Heart right ventricle (tissue), 16 donors: Measurements from ENCODE around the gene SETD1A. TPM values are rescaled to one million over a fixed set of nuclear protein-coding genes. Genes with fewer than 3 reads are reported as not detected.

Experiments
- ATAC-seq, 8 donors: fragments of 200-7000 bp; cut with Tn5 transposase; one replicate each; pipeline ENCODE4 v1.9.1; 2020; ENCODE audit warnings: mild to moderate bottlenecking in 8 of 8, moderate library complexity in 8 of 8, moderate number of reproducible peaks in 1 of 8
- DNase-seq, 2 donors: peaks; one replicate each; pipeline ENCODE4 v3.0.0-alpha.2; 2020
- H3K27ac ChIP-seq, 10 donors: fragments of 200-600 bp; sonication (generic) in 2 of 10; one replicate each; pipeline versions ENCODE4 v1.5.0 to v1.8.0; 2020 to 2022; ENCODE audit warnings: mild to moderate bottlenecking in 3 of 10
- H3K27me3 ChIP-seq, 7 donors: fragments of 200-600 bp; one replicate each; pipeline ENCODE4 v1.8.0; 2021 to 2022; ENCODE audit warnings: mild to moderate bottlenecking in 2 of 7
- H3K36me3 ChIP-seq, 9 donors: fragments of 200-600 bp; sonication (generic) in 1 of 9; one replicate each; pipeline versions ENCODE4 v1.5.0 to v1.8.0; 2020 to 2022; ENCODE audit warnings: mild to moderate bottlenecking in 2 of 9
- H3K4me1 ChIP-seq, 9 donors: fragments of 200-600 bp; sonication (generic) in 1 of 9; one replicate each; pipeline versions ENCODE4 v1.5.0 to v1.8.0; 2020 to 2022; ENCODE audit warnings: mild to moderate bottlenecking in 4 of 9
- H3K4me3 ChIP-seq, 10 donors: fragments of 200-600 bp; sonication (generic) in 2 of 10; one replicate each; pipeline versions ENCODE4 v1.5.0 to v1.8.0; 2020 to 2022; ENCODE audit warnings: mild to moderate bottlenecking in 7 of 10, moderate library complexity in 2 of 10
- H3K9me3 ChIP-seq, 11 donors: fragments of 200-600 bp in 10 of 11; sonication (generic) in 2 of 11; one replicate each; pipeline versions ENCODE4 v1.5.0 to v1.8.0; 2013 to 2022; ENCODE audit warnings: mild to moderate bottlenecking in 2 of 11, control low read depth in 1 of 11, moderate library complexity in 1 of 11
- CTCF ChIP-seq, 9 donors: fragments of 200-600 bp; sonication (generic) in 2 of 9; IDR thresholded peaks; one replicate each; pipeline versions ENCODE4 v1.5.0 to v1.8.0; 2021 to 2022; ENCODE audit warnings: antibody characterized with exemption in 9 of 9, mild to moderate bottlenecking in 5 of 9, moderate library complexity in 1 of 9
- WGBS, 2 donors: extraction: QIAGEN DNeasy Blood & Tissue Kit; methylation state at CpG; one replicate each; pipeline ENCODE4 v1.1.7; 2013; ENCODE audit warnings: inconsistent platforms in 1 of 2; 5-methylcytosine and 5-hydroxymethylcytosine counted together
- intact Hi-C, 10 donors: fragments of 100-400 bp; cut with DNase I; formaldehyde crosslinking; loops; one replicate each; pipeline versions ENCODE4 v1.11.1 to v1.14.2; 2022
- polyA plus RNA-seq, 2 donors: library from polyadenylated mRNA; stranded (reverse); fragments of 200-250 nt; gene quantifications; one replicate each; pipeline ENCODE4 v1.2.3, GENCODE V29; 2013
- total RNA-seq, 10 donors: library from RNA; stranded (reverse); fragmentation: NEBNext Ultra II Directional in 3 of 10; extraction: Animal tissue kit (Norgen Biotek cat#: 25700) in 3 of 10; gene quantifications; one replicate each; pipeline versions ENCODE4 v1.2.1 to v1.2.4, GENCODE V29; 2021 to 2023
- donor health status: Arrhythmogenic right ventricular cardiomyopathy.
- donor health status: ischemic (EF 13 %, LVEDD 7.1; RV severe dilation, severe dysfunction).
- donor health status: healthy with polysubstance abuse.
- donor health status: DM: no; HTN: yes; CAD: no.
- donor health status: DM: no; HTN: no; CAD: no.
- donor health status: ischemic (EF 25% LVEDD 6.9; RV normal size, moderate dysfunction).
- donor health status: ischemic (EF 25% LVEDD 5.7; RV mildly dilated, moderate dysfunction).
- donor health status: healthy.
- donor health status: DM: yes; HTN: yes; CAD: no.
- donor health status: Ischemic cardiomyopathy.
- donor health status: ischemic (EF 35%, LVEDD 5.7; RV mildly dilated, moderate dysfunction).
- donor health status: nonischemic (EF 11% LVEDD 7.7; RV severe dilation, severe dysfunction).
- donor health status: DM: yes; HTN: yes; CAD: no.
- donor health status: PGD.
- donor health status: ischemic (EF 29% LVEDD 5.4; RV normal size, mild dysfunction).
- donor health status: nonischemic (EF 23%, LVEDD 6.1; RV moderate dilation, normal function).

SETD1A gene
- total and polyA plus RNA-seq, 12 donors: 5.8 to 11.4 (median 9.2) TPM

GRCh38 chr16:31033709-31034492 lies 76.3 kb downstream of the SETD1A start:
- no peak for TF ChIP-seq CTCF (IDR thresholded peaks at IDR 0.05)
- peak; percentile 90 to 94 for DNase-seq
- H3K27ac ChIP-seq: peak overlapping the region; percentile 90 to 99 (median 96)

More at GRCh38 chr16:31033709-31034492, 76.3 kb downstream of the SETD1A start:
- peak; percentile 77 to 93 (median 87) for ATAC-seq
- intact Hi-C loops: loop anchor here in 8 of 10 donors (1.0 to 10.0 kb wide), 13 partner anchors 37 to 425 kb away; partner anchors contain the start of genes ZNF646 (in 7 of the 8), ZNF668 (in 7 of the 8), HSD3B7 (in 3 of the 8) and ARMC5 (in 1 of the 8)
- H3K4me1 ChIP-seq: peaks cover 0 to 40% (median 20%) of the 10 kb centered on the region in 9 donors
- H3K27me3 ChIP-seq: no peaks in the 10 kb centered on the region
- H3K4me3 ChIP-seq: peak overlapping the region; percentile 74 to 96 (median 90)
- H3K9me3 ChIP-seq: no peaks in the 10 kb centered on the region
- 1% methylated on average over 47 of the region's 47 CpGs for WGBS, 2 donors
- peaks cover 0 to 47% (median 19%) of the 10 kb centered on the region in 9 donors for H3K36me3 ChIP-seq

Other genes with a start within 250 kb of the SETD1A start
- 10 to 100 TPM; 12.1 to 21.3 (median 15.0) TPM for gene PHKG2, start 209.3 kb upstream of the SETD1A start, total RNA-seq
- gene PHKG2, start 209.3 kb upstream of the SETD1A start, polyA plus RNA-seq: 10 to 100 TPM; 29.1 to 40.7 TPM
- gene CFAP119, start 195.7 kb upstream of the SETD1A start, total RNA-seq: 1 to 10 TPM in 5 of 10 donors, under 1 TPM in 5; 0.44 to 2.2 (median 0.90) TPM
- 1 to 10 TPM; 1.9 to 2.3 TPM for gene CFAP119, start 195.7 kb upstream of the SETD1A start, polyA plus RNA-seq
- 10 to 100 TPM; 33.0 to 69.9 (median 42.6) TPM for gene RNF40, start 195.4 kb upstream of the SETD1A start, total RNA-seq
- 10 to 100 TPM; 40.2 to 50.2 TPM for gene RNF40, start 195.4 kb upstream of the SETD1A start, polyA plus RNA-seq
- gene ZNF629, start 170.5 kb upstream of the SETD1A start, total RNA-seq: 10 to 100 TPM; 20.3 to 35.5 (median 27.6) TPM
- gene ZNF629, start 170.5 kb upstream of the SETD1A start, polyA plus RNA-seq: 10 to 100 TPM in 1 of 2 donors, 1 to 10 TPM in 1; 7.3 to 15.4 TPM
- 10 to 100 TPM; 24.2 to 31.3 (median 27.0) TPM for gene BCL7C, start 63.7 kb upstream of the SETD1A start, total RNA-seq
- gene BCL7C, start 63.7 kb upstream of the SETD1A start, polyA plus RNA-seq: 10 to 100 TPM; 30.5 to 68.8 TPM
- 10 to 100 TPM in 9 of 10 donors, 1 to 10 TPM in 1; 8.6 to 28.2 (median 19.9) TPM for gene CTF1, start 61.1 kb upstream of the SETD1A start, total RNA-seq
- 10 to 100 TPM in 1 of 2 donors, 1 to 10 TPM in 1; 6.5 to 10.4 TPM for gene CTF1, start 61.1 kb upstream of the SETD1A start, polyA plus RNA-seq
- 1 to 10 TPM; 4.1 to 8.7 (median 5.8) TPM for gene FBXL19, start 34.2 kb upstream of the SETD1A start, total RNA-seq
- 10 to 100 TPM in 1 of 2 donors, 1 to 10 TPM in 1; 5.4 to 14.1 TPM for gene FBXL19, start 34.2 kb upstream of the SETD1A start, polyA plus RNA-seq
- gene ORAI3, start 8.7 kb upstream of the SETD1A start, total RNA-seq: 10 to 100 TPM in 8 of 10 donors, 1 to 10 TPM in 2; 7.8 to 19.8 (median 11.4) TPM
- 10 to 100 TPM; 10.1 to 15.4 TPM for gene ORAI3, start 8.7 kb upstream of the SETD1A start, polyA plus RNA-seq
- 10 to 100 TPM in 1 of 10 donors, 1 to 10 TPM in 9; 3.3 to 13.3 (median 5.3) TPM for gene HSD3B7, start 27.5 kb downstream of the SETD1A start, total RNA-seq
- gene HSD3B7, start 27.5 kb downstream of the SETD1A start, polyA plus RNA-seq: 10 to 100 TPM in 1 of 2 donors, 1 to 10 TPM in 1; 6.8 to 12.2 TPM
- 1 to 10 TPM in 6 of 10 donors, under 1 TPM in 4; 0.20 to 2.3 (median 1.1) TPM for gene STX1B, start 52.9 kb downstream of the SETD1A start, total RNA-seq
- under 1 TPM; 0.07 to 0.29 TPM for gene STX1B, start 52.9 kb downstream of the SETD1A start, polyA plus RNA-seq
- gene STX4, start 75.8 kb downstream of the SETD1A start, total RNA-seq: 10 to 100 TPM; 31.8 to 53.8 (median 38.6) TPM
- gene STX4, start 75.8 kb downstream of the SETD1A start, polyA plus RNA-seq: 10 to 100 TPM; 76.9 to 89.2 TPM
- gene ZNF668, start 116.5 kb downstream of the SETD1A start, total RNA-seq: 1 to 10 TPM; 3.6 to 8.2 (median 4.5) TPM
- gene ZNF668, start 116.5 kb downstream of the SETD1A start, polyA plus RNA-seq: 1 to 10 TPM; 7.2 to 7.6 TPM
- 10 to 100 TPM in 3 of 10 donors, 1 to 10 TPM in 7; 7.5 to 12.0 (median 8.7) TPM for gene ZNF646, start 116.7 kb downstream of the SETD1A start, total RNA-seq
- 1 to 10 TPM; 2.7 to 7.6 TPM for gene ZNF646, start 116.7 kb downstream of the SETD1A start, polyA plus RNA-seq
- 1 to 10 TPM in 1 of 10 donors, under 1 TPM in 9; 0.21 to 1.4 (median 0.50) TPM for gene PRSS53, start 131.2 kb downstream of the SETD1A start, total RNA-seq
- gene PRSS53, start 131.2 kb downstream of the SETD1A start, polyA plus RNA-seq: 1 to 10 TPM in 1 of 2 donors, under 1 TPM in 1; 0.46 to 2.9 TPM
- 10 to 100 TPM; 27.0 to 68.1 (median 31.8) TPM for gene VKORC1, start 137.0 kb downstream of the SETD1A start, total RNA-seq
- 100 to 1,000 TPM in 1 of 2 donors, 10 to 100 TPM in 1; 46.2 to 139 TPM for gene VKORC1, start 137.0 kb downstream of the SETD1A start, polyA plus RNA-seq
- 10 to 100 TPM; 62.8 to 90.9 (median 74.7) TPM for gene BCKDK, start 150.6 kb downstream of the SETD1A start, total RNA-seq
- 10 to 100 TPM; 26.1 to 57.2 TPM for gene BCKDK, start 150.6 kb downstream of the SETD1A start, polyA plus RNA-seq
- gene KAT8, start 159.9 kb downstream of the SETD1A start, total RNA-seq: 10 to 100 TPM; 51.9 to 79.9 (median 66.0) TPM
- gene KAT8, start 159.9 kb downstream of the SETD1A start, polyA plus RNA-seq: 100 to 1,000 TPM in 1 of 2 donors, 10 to 100 TPM in 1; 56.3 to 107 TPM
- under 1 TPM in 4 of 10 donors, not detected in 6; 0.15 to 0.57 (median 0.25) TPM for gene PRSS8, start 178.0 kb downstream of the SETD1A start, total RNA-seq
- gene PRSS8, start 178.0 kb downstream of the SETD1A start, polyA plus RNA-seq: under 1 TPM in 1 of 2 donors, not detected in 1; 0.09 TPM
- 1 to 10 TPM in 6 of 10 donors, under 1 TPM in 4; 0.30 to 3.1 (median 1.3) TPM for gene PRSS36, start 192.3 kb downstream of the SETD1A start, total RNA-seq
- gene PRSS36, start 192.3 kb downstream of the SETD1A start, polyA plus RNA-seq: 1 to 10 TPM; 1.2 to 3.4 TPM
- 100 to 1,000 TPM; 127 to 174 (median 140) TPM for gene FUS, start 222.4 kb downstream of the SETD1A start, total RNA-seq
- 100 to 1,000 TPM; 116 to 240 TPM for gene FUS, start 222.4 kb downstream of the SETD1A start, polyA plus RNA-seq
- gene PYCARD, start 245.0 kb downstream of the SETD1A start, total RNA-seq: 10 to 100 TPM in 2 of 10 donors, 1 to 10 TPM in 8; 1.7 to 26.1 (median 2.8) TPM
- 10 to 100 TPM in 1 of 2 donors, 1 to 10 TPM in 1; 8.3 to 13.9 TPM for gene PYCARD, start 245.0 kb downstream of the SETD1A start, polyA plus RNA-seq